GM12878 (cell line): ENCODE results near the gene CENPX. TPM values are rescaled to one million over a fixed set of nuclear protein-coding genes. Genes with fewer than 3 reads are reported as not detected.

ENCODE experiments used
- ATAC-seq: fragments of 200-7000 bp; cut with Tn5 transposase; 3 replicates; pipeline ENCODE4 v1.9.1; 2020; ENCODE audit warnings: mild to moderate bottlenecking, moderate library complexity
- BruUV-seq: library from RNA; stranded (reverse); fragments of 400-500 nt; replicated peaks from 2 replicates; lab custom pipeline; 2021; lab: Mats Ljungman, UMichigan
- CTCF ChIA-PET: fragments of 300-600 bp; sonication (Branson Sonifier 250); formaldehyde crosslinking; extraction: SDS; loops from one replicate; lab custom pipeline; 2021; ENCODE audit warnings: inconsistent platforms; lab: Yijun Ruan, JAX
- POLR2A ChIA-PET: fragments of 350-600 bp; formaldehyde crosslinking; extraction: SDS; loops from one replicate; lab custom pipeline; 2021; ENCODE audit warnings: inconsistent platforms; lab: Charles Lee
- RAD21 ChIA-PET: fragments of 300-600 bp; sonication (Branson Sonifier 250); formaldehyde crosslinking; loops from one replicate; lab custom pipeline; 2023; ENCODE audit warnings: antibody characterized with exemption; ENCODE audit not compliant: unreplicated experiment; lab: Charles Lee
- SMC1A ChIA-PET: fragments of 300-600 bp; sonication (Branson Sonifier 250); formaldehyde crosslinking; loops from one replicate; lab custom pipeline; 2023; ENCODE audit not compliant: unreplicated experiment, uncharacterized antibody; lab: Charles Lee
- DNase-seq: peaks from one replicate; pipeline ENCODE4 v3.0.0-alpha.2; 2011; ENCODE audit warnings: low read depth, low spot score
- FAIRE-seq: peaks from 3 replicates; lab custom pipeline; 2011; peaks lifted over from hg19 to GRCh38; lab: Jason Lieb, UNC
- H2AFZ ChIP-seq: 2 replicates; pipeline ENCODE4 v1.6.0; 2011; ENCODE audit warnings: low read depth, low read length, control low read depth; ENCODE audit not compliant: control insufficient read depth
- H3K27ac ChIP-seq: 2 replicates; pipeline ENCODE4 v1.5.1; 2011; ENCODE audit warnings: control low read depth; ENCODE audit not compliant: control insufficient read depth, insufficient read depth
- H3K27me3 ChIP-seq, 2 experiments: replicated peaks in 1 of 2; 2 replicates each; pipeline versions ENCODE4 v1.6.0 to v1.6.1; 2011; ENCODE audit warnings: low read length in 1 of 2; ENCODE audit not compliant: control insufficient read depth in 2 of 2, insufficient read depth in 2 of 2
- H3K36me3 ChIP-seq, 2 experiments: 2 replicates each; pipeline ENCODE4 v1.5.1; 2011; ENCODE audit warnings: low read length in 1 of 2; ENCODE audit not compliant: control insufficient read depth in 2 of 2, insufficient read depth in 2 of 2
- H3K4me1 ChIP-seq: 2 replicates; pipeline ENCODE4 v1.6.1; 2011; ENCODE audit warnings: mild to moderate bottlenecking, low read length, moderate library complexity, mixed read lengths; ENCODE audit not compliant: control insufficient read depth, insufficient read depth
- H3K4me2 ChIP-seq: 2 replicates; pipeline ENCODE4 v1.6.0; 2011; ENCODE audit warnings: control low read depth; ENCODE audit not compliant: control insufficient read depth, insufficient read depth
- H3K4me3 ChIP-seq: fragments of 200-600 bp; sonication (generic); 2 replicates; pipeline ENCODE4 v1.5.1; 2016
- H3K79me2 ChIP-seq: 2 replicates; pipeline ENCODE4 v1.6.0; 2011; ENCODE audit warnings: low read length; ENCODE audit not compliant: control insufficient read depth, insufficient read depth
- H3K9ac ChIP-seq: 2 replicates; pipeline ENCODE4 v1.8.0; 2011; ENCODE audit warnings: low read length, control low read depth, mixed read lengths; ENCODE audit not compliant: control insufficient read depth, insufficient read depth
- H3K9me3 ChIP-seq: replicated peaks from 3 replicates; pipeline ENCODE4 v1.5.1; 2011; ENCODE audit warnings: mild to moderate bottlenecking, low read length; ENCODE audit not compliant: control insufficient read depth, insufficient read depth
- H4K20me1 ChIP-seq: 2 replicates; pipeline ENCODE4 v1.6.0; 2011; ENCODE audit not compliant: control insufficient read depth, insufficient read depth
- BRCA1 ChIP-seq: IDR thresholded peaks from 2 replicates; pipeline ENCODE4 v1.6.1; 2011; ENCODE audit warnings: low read depth, low read length, improper control_type of control experiment
- CBFB ChIP-seq: IDR thresholded peaks from 2 replicates; pipeline ENCODE4 v1.6.1; 2016; ENCODE audit warnings: antibody characterized with exemption, low read depth
- ESRRA ChIP-seq: IDR thresholded peaks from 2 replicates; pipeline ENCODE4 v1.6.1; 2012; ENCODE audit warnings: mild to moderate bottlenecking, low read length, improper control_type of control experiment
- FOS ChIP-seq: IDR thresholded peaks from 3 replicates; pipeline ENCODE4 v1.6.1; 2011; ENCODE audit warnings: borderline replicate concordance; ENCODE audit not compliant: insufficient read length; ENCODE audit errors: extremely low read depth
- FOXK2 ChIP-seq: fragments of 450-650 bp; IDR thresholded peaks from 2 replicates; pipeline ENCODE4 v1.6.1; 2017; ENCODE audit warnings: mild to moderate bottlenecking, moderate library complexity
- HDAC6 ChIP-seq: fragments of 200-600 bp; sonication (generic); IDR thresholded peaks from one replicate; pipeline ENCODE4 v1.8.0; 2017; ENCODE audit warnings: antibody characterized with exemption; ENCODE audit not compliant: unreplicated experiment
- IKZF1 ChIP-seq: fragments of 450-650 bp; conservative IDR thresholded peaks from 2 replicates; pipeline ENCODE4 v1.6.1; 2017; ENCODE audit warnings: antibody characterized with exemption, mild to moderate bottlenecking
- MTA3 ChIP-seq: IDR thresholded peaks from 2 replicates; pipeline ENCODE4 v1.6.1; 2012; ENCODE audit warnings: low read length, inconsistent platforms, borderline replicate concordance
- PML ChIP-seq: IDR thresholded peaks from 2 replicates; pipeline ENCODE4 v1.6.1; 2012; ENCODE audit warnings: low read length, inconsistent platforms
- POLR2AphosphoS5 ChIP-seq: IDR thresholded peaks from 2 replicates; pipeline ENCODE4 v1.6.1; 2011; ENCODE audit warnings: mild to moderate bottlenecking, low read length, inconsistent platforms
- RAD51 ChIP-seq: fragments of 450-650 bp; IDR thresholded peaks from 2 replicates; pipeline ENCODE4 v1.6.1; 2016; ENCODE audit warnings: moderate library complexity, mild to moderate bottlenecking, inconsistent platforms
- RCOR1 ChIP-seq: conservative IDR thresholded peaks from 2 replicates; pipeline ENCODE4 v1.6.1; 2012; ENCODE audit warnings: low read depth, low read length, improper control_type of control experiment
- RELA ChIP-seq: fragments of 450-650 bp; IDR thresholded peaks from 2 replicates; pipeline ENCODE4 v1.8.0; 2014; ENCODE audit warnings: borderline replicate concordance; ENCODE audit not compliant: partially characterized antibody
- SP1 ChIP-seq: IDR thresholded peaks from one replicate; pipeline ENCODE4 v1.6.1; 2011; ENCODE audit warnings: low read depth, low read length
- SPI1 ChIP-seq: IDR thresholded peaks from 2 replicates; pipeline ENCODE4 v1.6.1; 2011; ENCODE audit warnings: low read depth, mild to moderate bottlenecking, low read length, moderate library complexity, borderline replicate concordance; ENCODE audit not compliant: insufficient read depth
- SRF ChIP-seq, 2 experiments: IDR thresholded peaks; 2 replicates each; pipeline ENCODE4 v1.6.1; 2011; ENCODE audit warnings: low read depth in 2 of 2, low read length in 2 of 2, mild to moderate bottlenecking in 1 of 2, moderate library complexity in 1 of 2
- TARDBP ChIP-seq: IDR thresholded peaks from 2 replicates; pipeline ENCODE4 v1.6.1; 2016; ENCODE audit warnings: borderline replicate concordance
- USF1 ChIP-seq: IDR thresholded peaks from 2 replicates; pipeline ENCODE4 v1.6.1; 2011; ENCODE audit warnings: borderline replicate concordance, low read depth, mild to moderate bottlenecking, moderate library complexity, mixed read lengths, low read length; ENCODE audit not compliant: insufficient read depth; ENCODE audit errors: extremely low read length
- ZNF207 ChIP-seq: fragments of 450-650 bp; IDR thresholded peaks from 2 replicates; pipeline ENCODE4 v1.6.1; 2014; ENCODE audit warnings: antibody characterized with exemption, mild to moderate bottlenecking, borderline replicate concordance
- WGBS: methylation state at CpG from one replicate; pipeline ENCODE4 v1.1.6; 2016; ENCODE audit warnings: low lambda C conversion rate; ENCODE audit not compliant: insufficient replicate concordance, insufficient coverage; ENCODE audit errors: missing lambda C conversion rate; 5-methylcytosine and 5-hydroxymethylcytosine counted together
- in situ Hi-C: fragments of 300-500 bp; cut with MboI; formaldehyde crosslinking; loops from 9 replicates; pipeline ENCODE4 v1.14.3; 2018; ENCODE audit warnings: mixed read lengths
- intact Hi-C: fragments of 100-400 bp; cut with micrococcal nuclease; formaldehyde crosslinking; loops from one replicate; pipeline ENCODE4 v1.14.2; 2022; ENCODE audit not compliant: unreplicated experiment
- polyA plus RNA-seq, 11 experiments: library from polyadenylated mRNA; depleted of rRNA in 4 of 11; unstranded in 6 of 11; stranded (reverse) in 5 of 11; fragments of >200 nt; fragmentation: Nextera tagmentation in 4 of 11; fragmentation: Illumina TruSeq in 1 of 11; extraction: Ambion mirVana in 4 of 11; extraction: Trizol in 1 of 11; gene quantifications; 1 replicate in 1 of 11; 2 replicates in 10 of 11; pipeline versions ENCODE4 v1.2.1 to v1.2.3, GENCODE V29; 2011 to 2016; ENCODE audit warnings: inconsistent platforms in 2 of 11, missing spikeins in 2 of 11, low read depth in 1 of 11
- total RNA-seq, 4 experiments: library from RNA; depleted of rRNA in 3 of 4; stranded (reverse); fragments of >200 nt in 3 of 4; fragmentation: Illumina TruSeq in 1 of 4; extraction: Trizol in 1 of 4; gene quantifications; 2 replicates each; pipeline versions ENCODE4 v1.2.1 to v1.2.3, GENCODE V29; 2013 to 2021
- TF ChIP-seq, protein P1 (sequence below): fragments of 450-650 bp; IDR thresholded peaks from 2 replicates; pipeline ENCODE4 v1.6.1; 2018; ENCODE audit warnings: mild to moderate bottlenecking, low read depth, moderate library complexity; ENCODE audit not compliant: partially characterized antibody

CENPX gene
- total and polyA plus RNA-seq, 10 of the 15 experiments (the other 5 are each of a cell fraction or from before 2014, with no cell fraction given) = 11.7 to 182 (median 71.9) TPM

- no peak for TF ChIP-seq SRF (IDR thresholded peaks at IDR 0.05; ENCODE audit: low read depth in 2 of 2, low read length in 2 of 2)
- TF ChIP-seq RELA = no peak
- TF ChIP-seq SPI1 = no peak
- no peak for TF ChIP-seq BRCA1
- TF ChIP-seq CBFB = 0 out of 2 replicates have a peak, but pooled peaks have one; percentile 24
- no peak for TF ChIP-seq ESRRA
- TF ChIP-seq HDAC6 = peak; percentile 29
- TF ChIP-seq USF1 = no peak
- TF ChIP-seq IKZF1 = peak; percentile 82
Observed at GRCh38 chr17:82030470-82031302, 8.0 kb upstream of the CENPX start (continued).

DNA sequence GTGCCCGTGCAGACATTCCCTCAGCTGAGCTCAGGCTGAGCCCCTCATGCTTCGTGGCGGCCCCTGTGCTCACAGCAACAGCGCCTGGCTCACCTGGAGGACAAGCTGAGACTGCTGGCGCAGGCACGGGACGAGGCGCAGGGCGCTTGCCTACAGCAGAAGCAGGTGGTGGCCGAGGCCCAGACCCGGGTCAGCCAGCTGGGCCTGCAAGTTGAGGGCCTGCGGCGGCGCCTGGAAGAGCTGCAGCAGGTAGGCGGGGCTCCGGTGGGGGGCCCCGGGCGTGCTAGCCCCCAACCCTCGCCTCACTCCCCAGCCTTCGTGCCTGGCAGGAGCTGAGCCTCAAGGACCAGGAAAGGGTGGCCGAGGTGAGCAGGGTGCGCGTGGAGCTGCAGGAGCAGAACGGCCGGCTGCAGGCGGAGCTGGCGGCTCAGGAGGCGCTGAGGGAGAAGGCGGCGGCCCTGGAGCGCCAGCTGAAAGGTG, 7.4 kb upstream of the CENPX start:
- Histone ChIP-seq H3K36me3 (no peaks in the 10 kb centered on the region; a peak in 3 of 4 replicates), H3K4me1 (no peaks in the 10 kb centered on the region; the same call in 1 of the 2 replicates), H3K27ac (no peak overlapping the region), H3K4me3 (no peak overlapping the region), H3K27me3 (no peaks in the 10 kb centered on the region), H2AFZ (no peak overlapping the region), H3K4me2 (peak overlapping the region; percentile 94), H3K79me2 (no peaks in the 10 kb centered on the region), H3K9me3 (no peaks in the 10 kb centered on the region), H4K20me1 (no peaks in the 10 kb centered on the region), H3K9ac (no peak overlapping the region)
- no peak for ATAC-seq
- 81% methylated on average over 18 of the region's 31 CpGs for WGBS
- in situ Hi-C loops = no loop called here
- SMC1A ChIA-PET = interaction anchor here (0.7 to 2.5 kb wide), 5 partner anchors 76 to 389 kb away, joined by 3 to 13 read pairs (median 4); no protein-coding TSS in a partner anchor
- POLR2A ChIA-PET = interaction anchor here (1.1 to 1.3 kb wide), 2 partner anchors 20 to 70 kb away, joined by 3 read pairs; no protein-coding TSS in a partner anchor
- TF ChIP-seq POLR2AphosphoS5 (no peak), FOS (no peak), TARDBP (no peak), ZNF207 (no peak), RCOR1 (no peak), BRCA1 (no peak), RAD51 (no peak), FOXK2 (no peak), SP1 (no peak), IKZF1 (no peak), MTA3 (no peak), PML (no peak)
- TF ChIP-seq, protein P1, sequence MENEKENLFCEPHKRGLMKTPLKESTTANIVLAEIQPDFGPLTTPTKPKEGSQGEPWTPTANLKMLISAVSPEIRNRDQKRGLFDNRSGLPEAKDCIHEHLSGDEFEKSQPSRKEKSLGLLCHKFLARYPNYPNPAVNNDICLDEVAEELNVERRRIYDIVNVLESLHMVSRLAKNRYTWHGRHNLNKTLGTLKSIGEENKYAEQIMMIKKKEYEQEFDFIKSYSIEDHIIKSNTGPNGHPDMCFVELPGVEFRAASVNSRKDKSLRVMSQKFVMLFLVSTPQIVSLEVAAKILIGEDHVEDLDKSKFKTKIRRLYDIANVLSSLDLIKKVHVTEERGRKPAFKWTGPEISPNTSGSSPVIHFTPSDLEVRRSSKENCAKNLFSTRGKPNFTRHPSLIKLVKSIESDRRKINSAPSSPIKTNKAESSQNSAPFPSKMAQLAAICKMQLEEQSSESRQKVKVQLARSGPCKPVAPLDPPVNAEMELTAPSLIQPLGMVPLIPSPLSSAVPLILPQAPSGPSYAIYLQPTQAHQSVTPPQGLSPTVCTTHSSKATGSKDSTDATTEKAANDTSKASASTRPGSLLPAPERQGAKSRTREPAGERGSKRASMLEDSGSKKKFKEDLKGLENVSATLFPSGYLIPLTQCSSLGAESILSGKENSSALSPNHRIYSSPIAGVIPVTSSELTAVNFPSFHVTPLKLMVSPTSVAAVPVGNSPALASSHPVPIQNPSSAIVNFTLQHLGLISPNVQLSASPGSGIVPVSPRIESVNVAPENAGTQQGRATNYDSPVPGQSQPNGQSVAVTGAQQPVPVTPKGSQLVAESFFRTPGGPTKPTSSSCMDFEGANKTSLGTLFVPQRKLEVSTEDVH = no peak
- DNase-seq = no peak
- CTCF ChIA-PET = interaction anchor here (0.6 to 2.3 kb wide), 15 partner anchors 8 to 827 kb away, joined by 3 to 19 read pairs (median 3); no protein-coding TSS in a partner anchor
- RAD21 ChIA-PET = interaction anchor here (0.6 to 1.5 kb wide), 8 partner anchors 10 to 321 kb away, joined by 3 to 4 read pairs (median 4); no protein-coding TSS in a partner anchor
- intact Hi-C loops = no loop called here
- no peak for FAIRE-seq
- BruUV-seq = no TSS peak
